ENCODE results near the gene FSTL3.
"Not testable (repeated sequence)": the region's sequence is repeated elsewhere in the genome, so short reads cannot be mapped to it uniquely, and the experiment has no call there.

Gene FSTL3

DNA sequence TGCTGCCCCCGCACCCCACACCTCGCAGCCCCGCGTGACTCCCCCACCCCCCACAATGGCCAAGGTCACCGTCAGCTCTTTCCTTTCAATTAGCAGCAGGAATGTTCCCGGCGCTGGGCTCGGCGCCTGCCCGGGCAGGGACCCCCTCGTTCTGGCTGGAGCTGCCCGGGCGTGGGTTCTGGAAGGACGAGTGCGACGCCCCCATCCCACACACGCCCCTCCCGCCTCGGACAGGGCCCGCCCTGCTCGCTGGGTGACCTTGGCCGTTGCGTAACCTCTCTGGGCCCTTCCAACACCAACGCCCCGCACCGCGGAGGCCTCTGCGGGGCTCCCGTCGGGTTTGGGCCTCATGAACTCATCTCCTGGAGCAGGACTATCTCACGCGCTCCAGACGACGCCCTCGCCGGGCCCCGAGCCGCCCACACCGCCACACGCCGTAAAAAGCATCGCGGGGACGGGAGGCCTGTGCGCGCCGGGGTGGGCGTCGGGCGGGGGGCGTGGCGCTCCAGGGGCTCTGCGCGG, 42.9 kb downstream of the FSTL3 start:
- DNase-seq, result no peak

DNA sequence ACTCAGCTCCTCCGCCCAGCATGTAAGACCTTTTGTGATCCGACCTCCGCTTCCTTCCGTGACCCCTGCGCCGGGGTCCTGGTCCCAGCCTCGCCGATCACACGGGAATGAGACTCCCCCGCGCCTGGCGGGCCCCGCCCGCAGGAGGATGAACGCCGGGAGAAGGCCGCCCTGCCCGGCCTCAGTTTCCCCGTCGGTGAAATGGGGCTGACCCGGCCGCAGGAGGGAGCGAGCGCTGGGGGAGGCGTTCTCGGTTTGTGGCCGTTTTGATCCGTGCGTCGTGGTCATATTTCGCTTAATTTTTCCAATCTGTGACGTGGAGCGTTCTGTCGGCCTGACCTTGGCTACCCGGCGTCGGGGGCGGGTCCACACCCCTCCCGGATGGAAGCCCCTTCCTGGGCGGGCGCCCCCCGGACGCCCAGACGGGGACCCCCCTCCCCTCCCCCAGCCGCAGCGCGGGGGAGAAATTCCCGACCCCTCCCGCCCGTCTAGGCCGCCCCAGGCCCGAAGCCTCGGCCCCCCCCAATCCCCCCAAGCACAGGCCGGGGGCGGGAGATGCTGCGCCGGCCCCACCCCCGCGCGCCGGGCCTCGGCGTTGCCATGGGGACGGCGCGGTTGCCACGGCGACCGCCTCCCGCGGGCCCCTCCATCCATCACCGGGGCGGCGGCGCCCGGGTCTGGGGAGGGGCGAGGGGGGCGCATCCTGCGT, 43.6 kb downstream of the FSTL3 start:
- DNase-seq, result peak; percentile 20

DNA sequence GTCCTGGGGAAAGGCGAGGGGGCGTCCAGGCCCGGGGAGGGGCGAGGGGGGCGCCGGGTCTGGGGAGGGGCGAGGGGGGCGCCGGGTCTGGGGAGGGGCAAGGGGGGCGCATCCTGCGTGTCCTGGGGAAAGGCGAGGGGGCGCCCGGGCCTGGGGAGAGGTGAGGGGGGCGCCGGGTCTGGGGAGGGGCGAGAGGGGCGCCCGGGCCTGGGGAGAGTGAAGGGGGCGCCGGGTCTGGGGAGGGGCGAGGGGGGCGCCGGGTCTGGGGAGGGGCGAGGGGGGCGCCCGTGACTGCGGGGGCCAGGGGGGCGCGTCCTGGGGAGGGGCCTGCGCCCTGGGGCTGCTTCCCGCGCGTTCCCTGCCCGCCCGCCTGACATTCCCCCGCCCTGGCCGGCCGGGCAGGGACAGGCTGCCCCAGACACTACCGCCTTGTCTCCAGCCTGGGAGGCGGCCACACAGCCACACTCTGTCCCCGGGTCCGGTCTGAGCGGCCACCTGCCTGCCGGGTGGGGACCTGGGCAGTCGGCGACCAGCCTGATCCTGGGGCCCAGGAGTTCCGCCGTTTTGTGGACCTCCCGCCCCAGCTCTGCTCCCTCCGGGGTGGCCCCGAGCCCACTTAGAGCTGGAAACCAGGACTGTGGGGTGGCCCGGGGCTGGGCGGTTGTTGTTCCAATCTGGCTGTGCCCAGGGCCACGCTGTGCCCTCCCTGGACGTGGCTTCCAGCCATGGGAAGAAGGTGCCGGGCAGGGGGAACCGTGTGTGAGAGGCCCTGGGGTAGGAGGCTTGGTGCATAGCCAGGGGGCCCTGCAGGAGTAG, 44.4 kb downstream of the FSTL3 start:
- DNase-seq, result no peak

DNA sequence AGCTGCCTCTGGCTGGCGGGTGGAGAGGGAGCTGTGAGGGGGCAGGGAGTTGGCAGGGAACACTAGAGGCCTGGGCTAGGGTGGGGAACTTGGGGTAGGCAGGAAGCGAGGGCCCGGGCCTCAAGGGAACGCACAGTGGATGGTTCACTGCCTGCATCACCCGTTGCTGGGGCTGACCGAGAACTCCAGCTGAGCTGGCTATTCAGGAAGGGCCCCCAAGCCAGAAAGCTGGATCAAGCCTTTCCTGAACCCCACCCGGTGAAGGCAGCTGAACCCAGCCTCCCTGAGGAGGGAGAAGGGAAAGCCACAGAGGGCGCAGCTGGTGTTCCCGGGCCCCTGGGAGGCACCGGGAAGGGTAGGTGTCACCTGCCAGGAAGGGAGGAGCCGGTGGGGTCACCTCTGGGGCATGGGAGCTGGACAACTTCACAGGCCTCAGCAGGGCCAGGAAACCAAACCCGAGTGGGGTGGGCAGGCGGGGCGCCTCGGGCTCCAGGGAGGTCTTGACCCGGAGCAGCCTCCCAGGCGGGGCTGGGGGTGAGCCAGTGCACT, 46.4 kb downstream of the FSTL3 start:
- DNase-seq, result no peak

DNA sequence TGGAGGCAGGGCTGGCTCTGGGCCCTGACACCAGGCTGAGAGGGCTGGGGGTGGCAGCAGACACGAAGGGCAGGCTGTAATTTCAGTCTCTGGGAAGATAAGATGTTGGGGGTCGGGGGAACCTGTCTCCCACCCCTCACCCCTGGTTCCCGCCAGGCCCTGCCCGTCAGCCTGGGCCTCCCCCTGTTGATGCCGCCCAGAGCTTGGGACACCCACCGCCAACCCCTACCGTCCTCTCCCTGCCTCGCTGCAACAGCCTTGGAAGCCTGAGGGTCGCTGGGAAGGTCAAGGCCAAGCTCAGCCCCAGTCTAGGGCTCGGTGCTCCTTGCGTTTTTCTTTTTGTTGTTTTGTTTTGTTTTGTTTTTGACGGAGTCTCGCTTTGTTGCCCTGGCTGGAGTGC, 47.1 kb downstream of the FSTL3 start:
- DNase-seq, result no peak

DNA sequence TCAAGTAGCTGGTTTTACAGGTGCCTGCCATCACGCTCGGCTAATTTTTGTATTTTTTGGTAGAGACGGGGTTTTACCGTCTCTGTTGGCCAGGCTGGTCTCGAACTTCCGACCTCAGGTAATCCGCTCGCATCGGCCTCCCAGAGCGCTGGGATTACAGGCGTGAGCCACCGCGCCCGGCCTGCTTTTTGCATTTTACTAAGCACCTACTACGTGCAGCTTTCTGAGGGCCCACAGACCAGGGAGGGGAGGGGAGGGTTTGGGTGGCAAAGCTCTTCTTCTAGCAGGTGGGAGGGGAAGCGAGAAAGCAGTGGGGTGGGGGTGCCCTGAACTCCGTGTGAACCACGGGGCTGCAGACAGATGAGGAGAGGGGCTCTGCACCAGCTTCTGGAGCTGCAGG, 47.5 kb downstream of the FSTL3 start:
- DNase-seq, result no peak

DNA sequence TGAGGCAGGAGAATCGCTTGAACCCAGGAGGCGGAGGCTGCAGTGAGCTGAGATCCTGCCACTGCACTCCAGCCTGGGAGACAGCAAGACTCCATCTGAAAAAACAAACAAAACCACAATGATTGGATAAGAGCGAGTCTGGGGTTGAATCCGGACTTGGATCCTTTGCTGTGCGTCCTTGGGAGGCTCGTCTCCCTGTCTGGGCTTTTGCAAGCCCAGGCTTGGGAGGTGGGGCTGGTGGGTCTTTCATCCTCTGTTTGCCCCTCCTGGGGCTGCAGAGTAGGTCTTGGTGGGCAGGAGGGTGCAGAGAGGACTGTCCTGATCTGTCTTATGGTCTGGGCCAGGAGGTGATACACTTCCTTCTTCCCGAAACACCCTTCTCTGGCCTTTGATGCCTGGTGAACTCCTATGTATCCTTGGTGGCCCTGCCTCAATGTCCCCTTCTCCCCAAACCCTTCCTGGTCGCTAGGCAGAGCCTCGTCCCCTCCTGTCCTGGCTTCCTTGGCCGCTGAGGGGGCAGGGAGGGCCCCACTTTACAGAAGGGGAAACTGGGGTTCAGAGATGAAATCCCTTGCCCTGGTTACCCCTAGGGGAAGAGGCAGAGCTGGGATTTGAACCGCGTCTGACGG, 49.4 kb downstream of the FSTL3 start:
- no peak for DNase-seq

DNA sequence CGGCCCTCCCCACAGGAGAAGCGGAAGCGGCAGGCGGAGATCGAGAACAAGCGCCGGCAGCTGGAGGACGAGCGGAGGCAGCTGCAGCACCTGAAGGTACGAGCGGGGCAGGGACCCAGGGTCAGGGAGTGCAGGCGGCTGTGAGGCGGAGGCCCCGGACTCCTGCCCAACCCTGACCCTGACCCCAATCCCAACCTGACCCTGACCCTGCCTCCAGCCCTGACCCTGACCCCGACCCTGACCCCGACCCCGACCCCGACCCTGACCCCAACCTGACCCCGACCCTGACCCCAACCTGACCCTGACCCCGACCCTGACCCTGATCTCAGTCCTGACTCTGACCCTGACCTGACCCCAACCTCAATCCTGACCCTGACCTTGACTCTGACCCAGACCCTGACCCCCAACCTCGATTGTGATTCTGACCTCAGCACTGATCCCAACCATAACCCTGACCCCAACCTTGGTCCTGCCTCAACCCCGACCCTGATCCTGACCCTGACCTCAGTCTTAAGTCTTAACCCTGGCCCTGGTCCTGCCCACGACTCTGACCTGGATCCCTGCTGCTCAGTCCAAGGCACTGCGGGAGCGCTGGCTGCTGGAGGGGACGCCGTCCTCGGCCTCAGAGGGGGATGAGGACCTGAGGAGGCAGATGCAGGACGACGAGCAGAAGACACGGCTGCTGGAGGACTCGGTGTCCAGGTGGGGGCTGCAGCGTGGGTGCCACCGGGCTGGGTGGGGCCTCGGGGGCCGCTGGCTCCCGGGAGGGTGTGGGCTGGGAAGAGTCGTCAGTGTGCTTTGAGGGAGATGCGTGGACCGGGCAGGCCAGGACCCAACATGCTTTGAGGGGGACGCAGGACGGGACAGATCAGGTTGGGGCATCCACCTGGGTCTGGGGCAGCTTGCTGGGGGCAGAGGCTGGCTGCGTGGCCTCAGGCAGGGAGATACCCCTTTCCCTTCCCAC, 51.1 kb downstream of the FSTL3 start:
- no peak for DNase-seq

DNA sequence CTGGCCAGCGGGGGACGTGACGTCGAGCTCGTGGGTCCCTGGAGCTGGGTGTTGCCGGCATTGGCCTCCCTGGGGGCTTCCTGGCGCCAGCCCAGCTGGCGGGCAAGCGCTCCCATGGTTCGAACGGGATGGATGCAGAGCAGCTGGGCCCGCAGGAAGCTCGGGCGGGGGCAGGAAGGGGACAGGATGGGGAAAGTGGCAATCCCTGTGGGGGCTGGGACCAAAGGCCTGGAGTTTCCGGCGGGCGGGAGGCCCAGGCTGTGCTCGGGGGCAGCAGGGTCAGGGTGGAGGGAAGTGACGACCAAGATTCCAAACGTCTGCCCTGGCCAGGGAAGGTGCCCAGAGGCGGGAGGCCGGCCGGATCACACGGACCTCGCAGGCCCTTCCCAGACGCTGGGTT, 51.8 kb downstream of the FSTL3 start:
- DNase-seq, result no peak

DNA sequence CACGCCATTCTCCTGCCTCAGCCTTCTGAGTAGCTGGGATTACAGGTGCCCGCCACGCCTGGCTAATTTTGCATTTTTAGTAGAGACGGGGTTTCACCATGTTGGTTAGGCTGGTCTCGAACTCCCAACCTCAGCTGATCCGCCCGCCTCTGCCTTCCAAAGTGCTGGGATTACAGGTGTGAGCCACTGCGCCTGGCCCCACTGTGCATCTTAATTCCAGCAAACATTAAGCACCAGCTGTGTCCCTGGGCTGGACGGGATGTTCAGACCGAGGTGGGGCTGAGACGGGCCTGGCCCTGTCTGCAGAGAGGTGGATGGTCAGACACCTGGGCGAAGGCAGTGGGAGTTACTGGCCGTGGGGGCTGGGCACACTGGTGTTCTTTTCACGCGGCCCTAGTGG, 53.4 kb downstream of the FSTL3 start:
- not testable (repeated sequence) for DNase-seq

DNA sequence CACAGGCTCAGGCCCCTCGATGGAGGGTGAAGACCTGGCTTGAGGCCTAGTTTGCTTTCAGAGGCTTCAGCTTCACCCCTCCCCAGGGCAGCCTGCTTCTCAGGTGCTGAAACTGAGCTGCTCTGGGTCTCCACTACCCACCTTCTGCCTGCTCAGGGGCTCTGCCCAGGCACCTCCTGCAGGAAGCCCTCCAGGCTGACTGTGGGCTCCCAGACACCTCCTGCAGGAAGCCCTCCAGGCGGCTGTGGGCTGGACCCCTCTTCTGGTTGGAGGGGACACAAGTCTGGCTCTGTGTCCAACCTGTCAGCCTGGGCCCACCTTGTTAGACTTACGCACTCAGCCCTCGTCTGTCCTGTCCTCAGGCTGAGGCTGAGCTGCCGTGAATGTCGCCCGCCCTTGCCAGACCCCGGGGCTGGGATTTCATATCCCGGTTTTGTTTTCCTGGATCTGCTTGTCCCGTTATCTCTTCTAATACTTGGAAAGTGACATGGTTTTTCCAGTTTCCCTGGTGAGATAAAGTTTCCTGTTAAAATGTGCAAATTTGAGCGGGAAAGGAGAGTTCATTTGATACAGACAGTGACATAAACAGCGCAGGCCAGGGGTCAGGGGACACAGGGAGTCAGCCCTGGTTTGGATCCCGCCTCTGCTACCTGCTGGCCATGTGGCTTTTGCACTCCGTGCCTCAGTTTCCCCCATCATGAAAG, 53.9 kb downstream of the FSTL3 start:
- DNase-seq, result no peak

DNA sequence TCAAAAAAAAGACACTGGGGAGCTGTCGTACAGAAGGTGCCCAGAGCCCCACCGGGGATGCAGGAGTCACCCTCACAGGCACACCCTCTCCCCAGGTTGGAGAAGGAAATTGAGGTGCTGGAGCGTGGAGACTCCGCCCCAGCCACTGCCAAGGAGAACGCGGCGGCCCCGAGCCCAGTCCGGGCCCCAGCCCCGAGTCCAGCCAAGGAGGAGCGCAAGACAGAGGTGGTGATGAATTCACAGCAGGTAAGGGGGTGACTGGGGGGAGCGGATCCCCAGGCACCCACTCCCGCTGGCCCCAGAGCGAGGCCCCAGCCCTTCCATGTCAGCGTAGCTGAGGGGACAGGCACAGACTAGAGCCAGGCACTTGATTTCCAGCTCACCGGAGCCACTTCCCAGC, 54.8 kb downstream of the FSTL3 start:
- DNase-seq, result no peak

DNA sequence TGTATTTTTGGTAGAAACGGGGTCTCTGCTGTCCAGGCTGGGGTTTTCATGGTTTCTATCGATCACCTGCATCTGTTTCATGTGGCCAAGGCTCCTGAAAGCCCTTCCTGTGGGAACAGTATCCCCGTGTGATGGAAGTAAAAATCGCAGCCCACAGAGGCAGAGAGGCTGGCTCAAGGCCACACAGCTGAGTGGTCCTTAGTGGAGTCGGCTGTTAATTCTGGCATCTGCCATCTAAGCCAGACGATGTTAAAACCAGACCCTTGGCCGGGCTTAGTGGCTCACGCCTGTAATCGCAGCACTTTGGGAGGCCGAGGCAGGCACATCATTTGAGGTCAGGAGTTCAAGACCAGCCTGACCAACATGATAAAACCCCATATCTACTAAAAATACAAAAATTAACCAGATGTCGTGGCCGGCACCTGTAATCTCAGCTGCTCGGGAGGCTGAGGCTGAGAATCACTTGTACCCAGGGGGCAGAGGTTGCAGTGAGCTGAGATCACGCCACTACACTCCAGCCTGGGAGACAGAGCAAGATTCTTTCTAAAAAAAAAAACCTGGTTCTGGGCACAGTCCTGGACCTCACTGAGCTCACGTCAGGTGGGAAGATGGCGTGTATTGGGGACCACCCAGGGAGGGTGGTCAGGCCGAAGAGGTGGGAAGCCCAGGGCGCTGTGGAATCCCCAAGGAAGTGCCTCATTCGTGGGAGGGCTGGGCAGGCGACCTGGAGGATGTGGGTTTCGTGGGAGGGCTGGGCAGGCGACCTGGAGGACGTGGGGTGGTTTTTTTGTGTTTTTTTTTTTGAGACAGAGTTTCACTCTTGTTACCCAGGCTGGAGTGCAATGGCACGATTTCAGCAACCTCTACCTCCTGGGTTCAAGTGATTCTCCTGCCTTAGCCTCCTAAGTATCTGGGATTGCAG, 56.2 kb downstream of the FSTL3 start:
- DNase-seq, result no peak
